Measurements from ENCODE around the gene B9D1.

Gene B9D1

DNA sequence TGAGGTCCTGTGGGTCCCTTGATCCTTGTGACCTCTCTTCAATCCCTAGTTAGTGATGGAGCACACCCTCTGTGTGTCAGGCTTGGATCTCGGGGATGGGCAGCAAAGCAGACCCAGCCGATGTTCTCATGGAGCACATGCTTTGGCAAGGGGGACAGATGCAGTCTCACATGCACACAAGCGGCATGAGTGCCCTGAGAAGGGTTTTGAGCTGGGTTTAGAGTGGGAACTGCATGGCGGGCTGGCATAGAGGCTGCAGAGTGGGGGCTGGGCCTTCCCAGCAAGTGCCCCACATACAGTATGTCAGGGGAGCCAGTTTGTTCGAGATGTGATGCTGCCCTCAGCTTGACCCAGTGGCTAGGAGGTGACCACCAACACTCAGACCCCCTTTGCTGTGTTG, 41.6 kb downstream of the B9D1 start:
- DNase-seq (ENCODE audit: low read depth, low spot score), result no peak

DNA sequence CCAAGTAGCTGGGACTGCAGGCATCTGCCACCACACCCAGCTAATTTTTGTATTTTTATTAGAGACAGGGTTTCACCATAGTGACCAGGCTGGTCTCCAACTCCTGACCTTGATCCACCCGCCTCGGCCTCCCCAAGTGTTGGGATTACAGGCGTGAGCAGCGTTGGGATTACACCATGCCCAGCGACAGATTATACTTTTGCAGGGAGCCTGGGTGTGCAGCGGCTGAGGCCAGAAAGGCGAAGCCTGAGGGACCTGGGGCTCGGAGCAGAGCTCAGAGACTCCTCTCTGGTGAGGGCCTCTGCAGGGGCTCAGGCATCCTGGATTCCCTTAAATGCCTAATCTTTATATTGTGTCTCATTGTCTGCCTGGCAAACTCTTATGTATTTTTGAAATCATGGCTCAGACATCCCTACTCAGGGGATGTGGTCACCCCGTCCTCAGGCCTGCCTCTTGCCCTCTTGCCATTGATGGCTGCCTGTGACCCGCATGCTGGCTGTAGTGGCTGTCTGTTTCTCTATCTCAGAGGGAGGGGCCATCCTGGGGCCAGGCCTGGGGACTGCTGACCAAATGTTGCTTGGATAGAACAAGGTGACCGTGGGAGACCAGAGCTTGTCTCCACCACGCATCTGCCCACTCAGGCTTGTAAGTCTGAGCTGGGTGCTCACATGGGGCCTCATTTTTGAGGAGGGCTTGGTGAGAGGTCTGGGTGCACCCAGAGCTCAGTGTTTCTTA, 42.6 kb downstream of the B9D1 start:
- no peak for DNase-seq (ENCODE audit: low read depth, low spot score)

DNA sequence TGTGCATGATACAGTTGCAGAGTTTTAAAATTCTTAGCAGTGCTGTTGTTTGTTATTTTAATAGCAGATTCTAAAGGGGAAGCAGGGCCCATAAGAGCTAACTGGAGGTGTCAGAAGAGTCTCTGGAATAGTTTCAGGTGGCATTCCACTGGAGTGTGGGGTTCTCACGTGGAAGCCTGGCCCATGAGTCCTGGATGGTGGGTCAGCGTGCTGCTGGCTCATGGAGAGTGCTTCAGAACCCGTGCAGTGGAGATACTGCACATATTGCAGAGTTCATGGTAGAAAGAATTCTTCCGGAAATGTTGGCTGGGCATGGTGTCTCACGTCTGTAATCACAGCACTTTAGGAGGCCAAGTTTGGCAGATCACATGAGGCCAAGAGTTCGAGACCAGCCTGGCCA, 43.9 kb downstream of the B9D1 start:
- DNase-seq (ENCODE audit: low read depth, low spot score), result no peak

DNA sequence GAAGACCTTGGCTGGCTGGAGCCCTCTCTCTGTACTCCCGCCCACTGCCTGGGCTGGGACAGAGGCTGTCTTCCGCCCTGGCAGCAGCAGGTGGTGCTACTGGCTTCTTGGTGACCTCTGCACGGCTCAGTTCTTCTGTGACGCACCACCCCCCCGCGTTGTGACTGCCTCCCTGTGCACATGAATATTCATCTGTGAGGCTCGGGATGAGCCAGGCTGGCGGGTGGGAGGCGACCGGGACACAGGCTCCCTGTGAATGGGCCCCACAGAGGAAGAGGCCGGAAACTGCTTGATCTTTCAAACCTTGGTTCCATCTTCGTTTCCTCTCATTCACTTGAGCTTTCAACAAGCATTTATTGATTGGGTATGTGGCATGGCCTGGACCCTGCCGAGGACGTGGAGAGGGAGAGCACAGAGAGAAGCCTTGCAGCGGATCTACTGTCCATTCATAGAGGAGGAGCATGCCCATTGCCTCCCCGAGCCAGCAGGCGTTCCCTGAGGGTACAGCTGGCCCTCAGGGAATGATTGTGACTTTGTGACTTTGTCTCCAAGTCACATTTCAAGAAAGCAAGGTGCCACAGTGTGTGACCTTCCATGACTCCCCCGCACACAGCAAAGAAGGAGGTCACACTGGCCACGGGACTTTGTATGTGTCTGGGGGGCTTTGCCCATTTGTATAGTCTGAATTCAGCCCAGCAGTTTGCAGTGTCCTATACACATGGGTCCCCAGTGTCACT, 45.0 kb downstream of the B9D1 start:
- DNase-seq (ENCODE audit: low read depth, low spot score), result no peak

DNA sequence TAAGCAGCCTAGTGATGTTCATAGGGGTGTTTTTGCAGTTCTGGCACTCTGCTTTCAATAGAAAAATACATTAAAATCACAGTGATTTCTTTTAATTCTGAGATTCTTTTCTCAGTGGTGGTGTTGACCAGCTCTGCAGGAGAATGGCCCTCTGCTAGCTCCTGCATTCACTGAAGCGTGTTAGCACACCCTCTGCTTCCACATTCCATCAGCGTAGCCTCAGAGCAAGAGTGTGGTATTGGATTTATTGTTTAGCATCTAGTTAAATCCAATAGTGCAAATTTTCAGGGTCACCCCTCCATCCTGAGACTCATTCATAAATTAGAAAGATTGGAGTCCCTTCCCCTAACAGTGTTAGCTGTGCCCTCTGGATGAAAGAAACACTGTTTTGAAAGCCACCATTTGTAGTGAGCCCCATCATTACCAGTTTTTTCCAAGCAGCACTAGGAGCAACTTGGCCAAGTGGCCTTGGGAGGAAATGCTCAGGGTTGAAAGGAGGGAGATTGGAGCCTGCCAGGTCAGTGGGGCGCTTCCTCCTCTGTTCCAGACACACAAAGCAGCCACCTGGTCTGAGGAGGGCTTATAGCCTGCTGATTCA, 45.7 kb downstream of the B9D1 start:
- no peak for DNase-seq (ENCODE audit: low read depth, low spot score)

- DNase-seq (ENCODE audit: low read depth, low spot score), result no peak
Observed at GRCh38 chr17:19315104-19315503, 47.4 kb downstream of the B9D1 start.

DNA sequence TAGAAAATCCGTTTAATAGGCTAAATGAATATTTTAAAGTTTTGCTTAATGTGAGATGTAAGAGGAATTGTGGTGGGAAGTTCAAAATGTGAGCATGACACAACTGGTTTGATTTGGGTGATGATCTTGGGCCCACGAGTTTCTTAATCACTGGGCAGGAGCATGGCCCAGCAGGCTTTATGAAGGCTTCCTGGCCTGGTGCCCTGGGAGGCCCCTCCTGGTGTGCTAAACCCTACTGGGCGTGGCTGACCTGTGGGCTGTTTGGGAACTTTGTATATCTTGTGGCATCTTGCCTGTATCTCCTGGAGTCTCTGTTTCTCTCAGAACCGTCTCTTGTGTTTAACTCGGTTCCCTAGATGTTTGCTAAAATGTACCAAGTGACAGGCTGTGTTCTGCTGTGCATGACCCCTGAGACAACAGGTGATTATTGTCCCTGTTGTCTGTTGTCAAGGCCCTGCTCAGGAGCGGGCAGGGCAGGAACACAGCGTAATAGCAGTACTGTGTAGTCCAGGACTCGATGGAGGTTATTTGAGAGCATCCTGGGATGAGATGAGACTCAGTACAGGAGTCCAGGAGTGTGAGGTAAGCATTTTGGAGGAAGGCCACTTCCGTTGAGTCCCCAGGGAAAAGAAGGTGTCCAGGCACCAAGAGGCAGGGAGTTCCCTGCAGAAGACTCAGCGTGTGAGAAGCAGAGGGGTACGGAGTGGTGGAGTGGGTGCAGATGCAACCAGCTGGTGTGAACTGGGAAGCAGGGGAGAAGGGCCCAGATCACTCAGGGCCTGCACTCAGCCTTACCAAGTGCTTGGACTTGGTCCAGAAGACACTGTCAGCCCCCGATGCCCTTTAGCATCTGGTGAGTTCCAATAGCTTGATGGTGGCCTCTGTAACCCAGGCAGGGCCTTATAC, 48.5 kb downstream of the B9D1 start:
- no peak for DNase-seq (ENCODE audit: low read depth, low spot score)

- no peak for DNase-seq (ENCODE audit: low read depth, low spot score)
Observed at GRCh38 chr17:19313066-19313745, 49.3 kb downstream of the B9D1 start.

DNA sequence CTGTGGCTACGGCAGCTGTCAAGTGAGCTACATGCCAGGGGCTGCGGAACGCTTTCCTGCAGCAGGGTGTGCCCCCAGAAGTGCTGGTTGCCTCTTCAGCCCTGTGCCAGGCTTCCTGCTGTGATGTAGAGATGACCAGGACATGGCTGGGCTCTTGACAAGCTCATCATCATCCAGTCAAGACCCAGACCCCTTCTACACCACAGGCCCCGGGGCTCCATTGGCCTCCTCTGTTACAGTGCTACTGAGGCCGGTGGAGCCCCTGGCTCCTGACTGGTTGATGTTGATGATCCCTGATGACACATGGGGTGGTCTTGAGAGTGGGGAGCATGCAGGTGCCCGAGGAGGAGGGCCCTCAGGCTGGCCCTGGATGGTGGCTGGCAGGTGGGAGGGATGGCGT, 50.1 kb downstream of the B9D1 start:
- DNase-seq (ENCODE audit: low read depth, low spot score), result no peak

GRCh38 chr17:19311421-19312215, 50.9 kb downstream of the B9D1 start:
- DNase-seq (ENCODE audit: low read depth, low spot score), result no peak

DNA sequence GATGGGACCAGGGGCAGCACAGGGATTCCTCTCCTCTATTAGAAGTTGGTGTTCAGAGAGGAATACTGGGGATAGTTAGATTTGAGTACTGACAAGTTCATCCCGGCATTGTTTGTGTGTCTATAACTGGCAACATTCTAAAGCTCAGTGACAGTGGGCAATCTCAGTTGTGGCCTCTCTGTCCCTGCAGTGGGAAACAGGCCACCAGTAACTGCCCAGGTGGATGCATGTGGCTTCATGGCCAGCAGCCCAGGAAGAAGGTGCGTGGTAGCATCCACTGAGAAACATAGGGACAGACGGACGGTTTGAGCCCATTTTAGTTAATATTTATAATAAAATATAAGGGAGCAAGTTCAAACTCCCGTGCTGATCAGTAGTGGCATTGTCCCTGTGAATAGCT, 51.5 kb downstream of the B9D1 start:
- DNase-seq (ENCODE audit: low read depth, low spot score), result no peak

DNA sequence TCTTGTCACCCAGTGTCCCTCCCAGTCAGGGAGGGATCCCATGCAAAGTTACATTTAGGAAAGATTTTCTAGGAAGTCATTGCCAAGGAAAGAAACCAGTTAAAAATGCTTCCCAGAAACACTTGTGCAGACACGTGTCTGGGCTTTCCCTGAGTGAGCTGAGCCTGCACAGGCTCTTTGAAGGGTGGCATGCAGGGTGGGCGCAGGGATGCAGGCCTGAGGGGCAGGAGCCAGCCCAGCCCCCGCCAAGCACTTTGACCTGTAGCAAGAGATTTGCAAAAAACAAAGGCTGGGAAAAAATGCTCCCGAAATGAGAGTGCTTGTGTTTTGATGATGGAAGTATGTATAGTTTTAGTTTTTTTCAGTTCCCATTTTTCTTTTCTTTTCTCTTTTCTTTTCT, 52.4 kb downstream of the B9D1 start:
- DNase-seq (ENCODE audit: low read depth, low spot score), result no peak

DNA sequence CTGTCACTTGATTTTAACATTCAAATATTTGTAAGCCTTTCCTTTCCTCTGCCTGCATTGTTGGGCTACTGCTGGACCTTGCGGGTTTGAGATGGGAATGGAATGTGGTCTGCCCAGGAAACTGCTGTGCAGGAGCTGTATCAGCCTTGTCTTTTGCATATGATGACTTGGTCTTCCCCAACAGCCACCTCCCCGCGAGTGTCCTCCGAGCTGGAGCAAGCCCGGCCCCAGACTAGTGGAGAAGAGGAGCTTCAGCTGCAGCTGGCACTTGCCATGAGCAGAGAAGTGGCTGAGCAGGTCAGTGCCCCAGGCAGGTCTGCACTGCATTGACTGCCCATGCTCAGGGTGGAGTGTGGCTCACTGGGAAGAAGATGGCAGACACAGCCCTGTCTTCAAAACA, 52.8 kb downstream of the B9D1 start:
- no peak for DNase-seq (ENCODE audit: low read depth, low spot score)

- no peak for DNase-seq (ENCODE audit: low read depth, low spot score)
Observed at GRCh38 chr17:19308398-19308797, 54.1 kb downstream of the B9D1 start.

DNA sequence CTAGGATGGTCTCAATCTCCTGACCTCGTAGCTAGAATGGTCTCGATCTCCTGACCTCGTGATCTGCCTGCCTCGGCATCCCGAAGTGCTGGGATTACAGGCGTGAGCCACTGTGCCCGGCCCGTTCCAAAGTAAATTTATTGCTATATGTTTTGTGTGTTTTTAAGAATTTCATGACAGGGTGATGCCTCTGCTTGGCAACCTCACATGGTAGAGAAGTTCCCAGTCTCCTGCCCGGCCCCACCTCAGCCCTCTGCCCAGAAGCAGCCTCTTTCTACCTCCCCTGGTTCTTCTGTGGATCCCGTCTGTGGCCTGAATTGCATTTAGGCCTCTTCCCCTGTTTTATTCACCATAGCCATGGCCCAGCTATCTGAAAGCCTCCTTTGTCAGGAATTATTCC, 55.0 kb downstream of the B9D1 start:
- DNase-seq (ENCODE audit: low read depth, low spot score), result no peak

DNA sequence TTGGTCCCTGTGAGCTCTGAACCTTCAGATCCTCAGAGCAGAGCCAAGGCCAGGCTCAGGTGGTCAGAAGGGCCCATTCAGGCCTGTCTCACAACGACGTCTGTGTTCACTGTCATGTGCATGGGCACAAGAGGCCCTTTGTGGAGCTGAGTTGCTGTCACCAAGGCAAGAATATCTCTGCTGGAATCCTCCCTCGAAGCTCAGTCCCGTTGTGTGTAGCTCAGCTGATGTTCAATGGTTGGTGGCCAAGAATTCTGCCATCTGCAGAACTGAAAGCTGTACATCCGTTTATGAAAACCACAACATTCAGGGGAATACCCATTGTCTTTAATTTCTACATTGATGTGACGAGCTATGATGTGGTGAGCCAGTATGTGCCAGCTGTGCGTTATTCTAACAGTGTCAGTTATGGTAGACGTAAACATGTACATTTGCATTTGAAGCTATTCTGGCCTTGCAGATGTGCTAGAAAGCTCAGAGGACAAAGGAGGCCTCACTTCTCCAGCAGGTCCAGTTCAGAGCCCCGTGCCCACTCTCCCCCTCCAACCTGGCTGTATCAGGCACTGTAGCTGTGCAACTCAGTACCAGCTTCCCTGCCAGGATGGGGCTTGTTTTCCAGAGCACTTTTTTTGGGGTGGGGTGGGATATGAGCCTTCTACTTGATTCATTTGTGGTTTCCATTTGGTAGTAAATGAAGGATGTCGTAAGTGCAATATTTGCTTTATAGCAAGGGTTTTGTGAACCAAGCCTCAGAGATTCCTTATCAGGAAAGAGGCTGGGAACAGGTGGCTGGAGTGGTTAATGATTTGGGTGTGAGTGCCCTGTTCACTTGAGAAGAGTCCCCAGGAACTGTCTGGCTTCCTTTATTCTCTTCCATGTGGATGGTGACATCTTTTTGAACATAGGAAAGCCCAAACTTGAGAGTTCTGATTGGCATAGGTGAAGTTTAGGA, 56.1 kb downstream of the B9D1 start:
- no peak for DNase-seq (ENCODE audit: low read depth, low spot score)

DNA sequence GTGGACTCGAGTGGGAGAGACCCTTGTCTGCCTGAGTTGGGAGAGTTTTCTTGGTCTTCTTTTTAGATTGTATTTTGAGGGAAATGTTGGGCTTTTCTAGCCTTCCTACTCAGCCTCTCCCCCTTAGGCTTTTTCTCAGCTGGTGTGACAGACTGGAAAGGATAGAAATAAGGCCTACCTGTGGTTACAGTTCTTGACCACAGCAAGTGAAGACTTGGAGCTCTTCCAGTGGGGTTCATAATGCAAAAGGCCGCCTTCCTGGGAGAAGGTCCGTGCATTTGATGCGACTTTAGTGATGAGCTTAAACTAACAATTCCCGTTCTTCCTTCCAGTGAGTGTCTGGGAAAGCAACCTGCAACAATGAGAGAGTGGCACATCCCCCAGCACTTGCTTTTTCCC, 56.8 kb downstream of the B9D1 start:
- no peak for DNase-seq (ENCODE audit: low read depth, low spot score)

- DNase-seq (ENCODE audit: low read depth, low spot score), result no peak
Observed at GRCh38 chr17:19305256-19305655, 57.3 kb downstream of the B9D1 start.

GRCh38 chr17:19304751-19305150, 57.8 kb downstream of the B9D1 start:
- no peak for DNase-seq (ENCODE audit: low read depth, low spot score)

Measured in activated CD4-positive, CD25-positive, alpha-beta regulatory T cell treated with anti-CD3 and anti-CD28 coated beads, Interleukin-2, amount 50 U/mL, for 16 hours (primary cell).